Left kidney (tissue), 2 donors: ENCODE results near the gene MTRFR. TPM values are rescaled to one million over a fixed set of nuclear protein-coding genes. Genes with fewer than 3 reads are reported as not detected.

ENCODE experiments used
- DNase-seq: peaks from one replicate; pipeline ENCODE4 v3.0.0-alpha.2; 2013
- polyA plus RNA-seq: library from polyadenylated mRNA; unstranded; fragments of 120-200 nt; gene quantifications from one replicate; pipeline ENCODE4 v1.2.1, GENCODE V29; 2013; ENCODE audit not compliant: insufficient read length

MTRFR gene
- polyA plus RNA-seq, 1 donor = 23.2 TPM

- peak; percentile 59 for DNase-seq
These were observed 36.2 kb downstream of the MTRFR start for GRCh38 chr12:123269395-123269892.

- no peak for DNase-seq
These were observed 36.6 kb downstream of the MTRFR start for GRCh38 chr12:123269896-123270213.

- DNase-seq = no peak
These were observed 37.2 kb downstream of the MTRFR start for GRCh38 chr12:123270214-123271000.

GRCh38 chr12:123271001-123271668, 37.9 kb downstream of the MTRFR start:
- DNase-seq = no peak

DNA sequence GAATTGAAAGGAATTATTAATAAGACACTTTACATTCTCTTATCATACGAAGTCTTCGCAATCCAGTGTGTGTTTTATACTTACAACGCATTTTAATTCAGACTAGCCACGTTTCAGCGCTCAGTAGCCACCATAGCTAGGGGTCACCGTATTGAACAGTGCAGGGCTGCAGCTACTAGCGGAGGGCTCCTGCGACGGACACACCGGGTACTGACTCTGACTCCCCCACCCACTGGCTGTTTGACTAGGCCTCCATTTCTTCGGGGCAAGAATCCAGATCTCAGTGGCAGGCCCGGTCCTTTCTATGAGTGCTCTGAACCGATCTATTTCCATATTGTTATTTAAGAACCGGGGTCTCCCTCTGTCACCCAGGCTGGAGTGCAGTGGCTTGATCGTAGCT, 39.9 kb downstream of the MTRFR start:
- DNase-seq = no peak

DNA sequence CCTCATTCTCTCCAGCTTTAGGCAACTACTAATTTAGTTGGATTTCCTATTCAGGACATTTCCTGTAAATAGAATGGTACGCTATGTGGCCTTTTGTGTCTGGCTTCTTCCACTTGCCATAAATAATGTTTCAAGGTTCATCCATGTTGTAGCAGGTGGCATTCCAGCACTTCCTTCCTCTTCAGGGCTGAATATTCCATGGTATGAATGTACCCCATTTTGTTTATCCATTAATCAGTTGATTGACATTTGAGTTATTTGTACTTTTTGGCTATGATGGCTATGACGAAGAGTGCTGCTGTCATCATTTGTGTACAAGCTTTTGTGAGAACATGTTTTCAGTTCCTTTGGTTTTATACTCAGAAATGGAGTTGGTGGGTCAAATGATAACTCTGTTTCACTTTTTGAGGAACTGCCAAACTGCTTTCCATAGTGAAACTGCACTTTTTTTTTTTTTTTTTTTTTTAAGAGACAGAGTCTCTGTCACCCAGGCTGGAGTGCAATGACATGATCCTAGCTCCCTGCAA, 44.9 kb downstream of the MTRFR start:
- no peak for DNase-seq

GRCh38 chr12:123280971-123281370, 47.7 kb downstream of the MTRFR start:
- DNase-seq = no peak

DNA sequence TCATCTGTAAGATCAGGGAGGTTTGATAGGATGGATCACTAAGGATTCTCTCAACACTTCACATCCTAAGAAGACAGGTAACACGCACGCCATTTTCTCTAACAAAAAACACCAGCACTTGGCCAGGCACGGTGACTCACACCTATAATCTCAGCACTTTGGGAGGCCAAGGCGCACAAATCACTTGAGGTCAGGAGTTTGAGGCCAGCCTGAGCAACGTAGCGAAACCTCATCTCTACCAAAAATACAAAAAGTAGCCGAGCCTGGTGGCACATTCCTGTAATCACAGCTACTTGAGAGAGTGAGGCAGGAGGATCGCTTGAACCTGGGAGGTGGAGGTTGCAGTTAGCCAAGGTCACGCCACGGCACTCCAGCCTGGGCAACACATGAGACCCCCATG, 48.9 kb downstream of the MTRFR start:
- DNase-seq = no peak

GRCh38 chr12:123283461-123283860, 50.2 kb downstream of the MTRFR start:
- DNase-seq = no peak

DNA sequence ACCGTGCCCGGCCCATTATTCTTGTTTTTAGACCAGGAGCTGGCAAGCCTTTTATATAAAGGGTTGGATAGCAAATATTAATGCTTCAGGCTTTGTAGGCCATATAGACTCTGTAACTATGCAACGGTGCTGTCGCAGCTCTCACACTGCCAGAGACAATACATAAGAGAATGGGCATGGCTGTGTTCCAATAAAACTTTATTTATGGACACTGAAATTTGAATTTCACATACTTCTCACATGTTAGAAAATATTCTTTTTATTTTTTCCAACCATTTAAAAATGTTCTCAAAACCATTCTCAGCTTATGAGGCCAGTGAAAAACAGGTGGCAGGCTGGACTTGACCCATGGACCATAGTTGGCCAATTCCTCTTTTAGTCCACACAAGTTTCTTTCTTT, 51.4 kb downstream of the MTRFR start:
- no peak for DNase-seq

GRCh38 chr12:123286652-123287373, 53.6 kb downstream of the MTRFR start:
- DNase-seq = no peak

- DNase-seq = no peak
These were observed 55.6 kb downstream of the MTRFR start for GRCh38 chr12:123288751-123289346.

DNA sequence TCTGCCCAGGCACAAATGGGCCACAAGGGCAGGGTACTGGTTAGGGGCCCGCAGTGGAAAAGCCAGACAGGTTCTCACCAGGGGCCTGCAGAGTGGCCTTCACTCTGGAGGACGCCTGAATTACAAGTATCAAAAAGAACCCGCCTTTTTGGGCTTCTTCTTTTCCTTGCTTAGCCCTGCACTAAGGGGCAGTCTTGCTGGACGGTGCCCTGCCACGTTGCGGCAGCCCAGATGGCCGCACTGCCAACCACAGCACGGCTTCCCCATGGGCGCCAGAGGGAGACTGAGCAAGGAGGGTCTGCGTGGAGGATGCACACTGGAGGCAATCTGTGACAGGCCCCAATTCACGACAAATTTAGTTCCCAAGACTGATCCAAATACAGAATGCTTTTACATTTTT, 56.7 kb downstream of the MTRFR start:
- DNase-seq = no peak

DNA sequence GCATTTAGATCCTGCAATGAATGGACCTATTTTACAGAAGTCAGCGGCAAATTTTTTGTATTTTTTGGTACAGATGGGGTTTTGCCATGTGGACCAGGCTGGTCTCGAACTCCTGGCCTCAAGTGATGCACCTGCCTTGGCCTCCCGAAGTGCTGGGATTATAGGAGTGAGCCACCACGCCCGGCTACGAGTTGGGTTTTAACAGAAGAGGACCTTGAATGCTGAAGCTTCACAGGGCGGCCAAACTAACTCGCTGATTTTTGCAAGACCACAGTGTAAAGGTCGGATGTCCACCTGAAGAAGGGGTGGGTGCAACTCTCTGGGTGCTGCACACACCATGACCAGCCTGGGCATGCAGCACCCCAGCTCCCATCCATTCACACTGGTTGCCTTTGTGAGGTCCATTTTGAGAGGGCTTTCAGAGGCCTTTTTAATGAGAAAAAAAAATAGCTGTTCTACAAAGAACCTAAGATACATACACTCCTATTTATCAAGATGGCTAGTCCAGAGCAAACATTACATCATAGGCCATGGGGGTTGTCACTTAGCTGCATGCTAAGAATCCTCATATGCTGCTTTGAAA, 60.0 kb downstream of the MTRFR start:
- DNase-seq = no peak

DNA sequence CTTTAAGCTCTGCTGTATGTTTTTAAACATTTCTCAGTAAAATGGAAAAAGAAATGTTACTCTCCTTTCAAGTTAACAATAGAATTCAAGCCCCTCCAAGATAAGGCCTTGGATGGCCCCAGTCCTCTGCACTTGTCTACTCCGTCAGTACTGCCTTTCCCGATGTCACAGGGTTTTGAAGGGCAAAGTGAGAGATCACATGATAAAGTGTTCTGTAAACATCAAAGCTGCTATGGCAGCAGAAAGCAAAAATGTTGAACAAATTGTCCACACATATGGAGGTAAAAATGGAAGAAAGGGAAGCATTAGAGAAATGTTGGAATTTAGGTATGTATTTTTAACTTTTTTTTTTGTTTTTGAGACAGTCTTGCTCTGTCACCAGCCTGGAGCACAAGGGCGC, 71.9 kb downstream of the MTRFR start:
- DNase-seq = no peak

- DNase-seq = no peak
These were observed 73.0 kb downstream of the MTRFR start for GRCh38 chr12:123306200-123306599.

Other genes starting within 250 kb of the MTRFR start
- gene PITPNM2, start 82.3 kb upstream of the MTRFR start, polyA plus RNA-seq = 6.5 TPM
- 55.9 TPM for gene MPHOSPH9, start 295 bp upstream of the MTRFR start, polyA plus RNA-seq
- 172 TPM for gene CDK2AP1, start 38.4 kb downstream of the MTRFR start, polyA plus RNA-seq
- 38.8 TPM for gene SBNO1, start 131.4 kb downstream of the MTRFR start, polyA plus RNA-seq
- 58.7 TPM for gene KMT5A, start 150.7 kb downstream of the MTRFR start, polyA plus RNA-seq
- 5.3 TPM for gene RILPL2, start 203.2 kb downstream of the MTRFR start, polyA plus RNA-seq
- 42.6 TPM for gene SNRNP35, start 224.7 kb downstream of the MTRFR start, polyA plus RNA-seq